H1 (cell line): Measurements from ENCODE around the gene MUSTN1. TPM values are rescaled to one million over a fixed set of nuclear protein-coding genes. Genes with fewer than 3 reads are reported as not detected.

Experiments
- CTCF ChIA-PET: fragments of 300-600 bp; sonication (Branson Sonifier 250); formaldehyde crosslinking; loops from one replicate; lab custom pipeline; 2021; ENCODE audit not compliant: partially characterized antibody; lab: Charles Lee
- POLR2A ChIA-PET: fragments of 300-600 bp; sonication (Branson Sonifier 250); formaldehyde crosslinking; loops from one replicate; lab custom pipeline; 2021; ENCODE audit warnings: inconsistent platforms; ENCODE audit not compliant: partially characterized antibody; lab: Charles Lee
- DNase-seq, 2 experiments: peaks; one replicate each; pipeline versions ENCODE4 v3.0.0 to v3.0.0-alpha.2; 2010 to 2022; ENCODE audit warnings: low spot score in 2 of 2, low read depth in 1 of 2, mixed read lengths in 1 of 2
- FAIRE-seq: peaks from 2 replicates; lab custom pipeline; 2011; peaks lifted over from hg19 to GRCh38; lab: Jason Lieb, UNC
- H2AFZ ChIP-seq: 2 replicates; pipeline ENCODE4 v1.8.1; 2012; ENCODE audit warnings: low read length, inconsistent platforms
- H2AK5ac ChIP-seq: 2 replicates; pipeline ENCODE4 v1.6.1; 2013; ENCODE audit warnings: low read depth, low read length
- H2BK120ac ChIP-seq: replicated peaks from 2 replicates; pipeline ENCODE3; 2013; ENCODE audit warnings: low read depth, low read length, inconsistent platforms
- H2BK12ac ChIP-seq: 2 replicates; pipeline ENCODE4 v1.6.1; 2013; ENCODE audit warnings: low read depth, low read length
- H2BK15ac ChIP-seq: 2 replicates; pipeline ENCODE4 v1.6.1; 2013; ENCODE audit warnings: low read length
- H2BK20ac ChIP-seq: 2 replicates; pipeline ENCODE4 v1.6.1; 2013; ENCODE audit warnings: low read length
- H2BK5ac ChIP-seq: 2 replicates; pipeline ENCODE4 v1.6.1; 2013; ENCODE audit warnings: low read depth, low read length
- H3K14ac ChIP-seq: 2 replicates; pipeline ENCODE4 v1.6.1; 2013; ENCODE audit warnings: inconsistent platforms; ENCODE audit not compliant: insufficient read length
- H3K18ac ChIP-seq: 2 replicates; pipeline ENCODE4 v1.6.1; 2013; ENCODE audit warnings: low read length; ENCODE audit errors: extremely low read depth
- H3K23ac ChIP-seq: 2 replicates; pipeline ENCODE4 v1.6.1; 2013; ENCODE audit warnings: inconsistent platforms; ENCODE audit not compliant: insufficient read length
- H3K23me2 ChIP-seq: 2 replicates; pipeline ENCODE4 v1.6.1; 2013; ENCODE audit warnings: low read depth, low read length
- H3K27ac ChIP-seq: 2 replicates; pipeline ENCODE4 v1.6.1; 2011; ENCODE audit warnings: low read depth, low read length, inconsistent platforms
- H3K27me3 ChIP-seq, 4 experiments: replicated peaks in 1 of 4; 1 replicate in 1 of 4; 2 replicates in 3 of 4; pipeline versions ENCODE4 v1.6.1 to v1.8.1; 2011 to 2013; ENCODE audit warnings: low read length in 3 of 4, mild to moderate bottlenecking in 3 of 4, inconsistent platforms in 2 of 4, mixed read lengths in 2 of 4, moderate library complexity in 1 of 4; ENCODE audit not compliant: control insufficient read depth in 3 of 4, insufficient read depth in 3 of 4; ENCODE audit errors: extremely low read depth in 1 of 4
- H3K36me3 ChIP-seq, 4 experiments: 2 replicates each; pipeline versions ENCODE4 v1.6.1 to v1.8.1; 2011 to 2013; ENCODE audit warnings: mild to moderate bottlenecking in 4 of 4, low read length in 3 of 4, moderate library complexity in 2 of 4, control low read depth in 1 of 4, inconsistent platforms in 1 of 4; ENCODE audit not compliant: insufficient read depth in 4 of 4, control insufficient read depth in 2 of 4
- H3K4ac ChIP-seq: replicated peaks from 2 replicates; pipeline ENCODE3; 2013; ENCODE audit warnings: low read length, low read depth, mixed read lengths, inconsistent platforms; ENCODE audit not compliant: insufficient read length
- H3K4me1 ChIP-seq, 4 experiments: replicated peaks in 1 of 4; 1 replicate in 1 of 4; 2 replicates in 3 of 4; pipeline versions ENCODE4 v1.6.1 to v1.8.1; 2011 to 2013; ENCODE audit warnings: low read length in 3 of 4, inconsistent platforms in 2 of 4, mixed read lengths in 1 of 4; ENCODE audit not compliant: insufficient read depth in 4 of 4, control insufficient read depth in 3 of 4
- H3K4me2 ChIP-seq, 2 experiments: 2 replicates each; pipeline versions ENCODE4 v1.6.1 to v1.8.1; 2011 to 2013; ENCODE audit warnings: low read depth in 2 of 2, low read length in 2 of 2, control low read depth in 1 of 2, inconsistent platforms in 1 of 2, mild to moderate bottlenecking in 1 of 2; ENCODE audit not compliant: insufficient read depth in 1 of 2
- H3K4me3 ChIP-seq, 4 experiments: fragments of 200-600, 300-600 bp in 1 of 4; sonication (generic), shearing (Covaris generic), sonication (Bioruptor Twin) in 1 of 4; 2 replicates each; pipeline versions ENCODE4 v1.5.1 to v1.8.1; 2011 to 2016; ENCODE audit warnings: low read length in 4 of 4, low read depth in 3 of 4, control low read depth in 2 of 4, inconsistent platforms in 2 of 4, mild to moderate bottlenecking in 2 of 4, mixed read lengths in 1 of 4, moderate library complexity in 1 of 4; ENCODE audit not compliant: insufficient read depth in 2 of 4; ENCODE audit errors: extremely low read depth in 1 of 4
- H3K56ac ChIP-seq: replicated peaks from 2 replicates; pipeline ENCODE3; 2013; ENCODE audit warnings: low read depth, mild to moderate bottlenecking, mixed read lengths, low read length, inconsistent platforms; ENCODE audit not compliant: insufficient read length
- H3K79me1 ChIP-seq: 2 replicates; pipeline ENCODE4 v1.6.1; 2013; ENCODE audit warnings: low read depth, low read length, control low read depth
- H3K79me2 ChIP-seq, 2 experiments: 2 replicates each; pipeline versions ENCODE4 v1.6.1 to v1.8.1; 2012 to 2013; ENCODE audit warnings: low read length in 2 of 2, mild to moderate bottlenecking in 2 of 2, inconsistent platforms in 1 of 2; ENCODE audit not compliant: insufficient read depth in 2 of 2, control insufficient read depth in 1 of 2
- H3K9ac ChIP-seq, 4 experiments: replicated peaks in 1 of 4; 1 replicate in 1 of 4; 2 replicates in 3 of 4; pipeline versions ENCODE4 v1.6.1 to v1.8.1; 2011 to 2013; ENCODE audit warnings: low read depth in 3 of 4, low read length in 3 of 4, control low read depth in 2 of 4, mild to moderate bottlenecking in 2 of 4, moderate library complexity in 2 of 4, inconsistent platforms in 1 of 4; ENCODE audit errors: extremely low read depth in 1 of 4
- H3K9me3 ChIP-seq, 2 experiments: 2 replicates each; pipeline versions ENCODE4 v1.6.1 to v1.8.1; 2012 to 2013; ENCODE audit warnings: mild to moderate bottlenecking in 2 of 2, moderate library complexity in 2 of 2, control low read depth in 1 of 2, inconsistent platforms in 1 of 2, low read depth in 1 of 2, low read length in 1 of 2, mixed read lengths in 1 of 2; ENCODE audit not compliant: insufficient read depth in 2 of 2
- H4K20me1 ChIP-seq, 2 experiments: replicated peaks in 1 of 2; 2 replicates each; pipeline versions ENCODE3 to v1.8.1; 2011 to 2013; ENCODE audit warnings: inconsistent platforms in 2 of 2, low read length in 2 of 2, mild to moderate bottlenecking in 1 of 2; ENCODE audit not compliant: insufficient read depth in 2 of 2, control insufficient read depth in 1 of 2
- H4K5ac ChIP-seq: 2 replicates; pipeline ENCODE4 v1.6.1; 2013; ENCODE audit warnings: low read length, low read depth, mixed read lengths, inconsistent platforms; ENCODE audit not compliant: insufficient read length
- H4K8ac ChIP-seq: 2 replicates; pipeline ENCODE4 v1.8.0; 2013; ENCODE audit warnings: mild to moderate bottlenecking, moderate library complexity, low read length, inconsistent platforms; ENCODE audit not compliant: insufficient read depth; ENCODE audit errors: extremely low read depth
- H4K91ac ChIP-seq: replicated peaks from 2 replicates; pipeline ENCODE3; 2013; ENCODE audit warnings: low read length, mixed read lengths, inconsistent platforms; ENCODE audit not compliant: insufficient read length
- CHD1 ChIP-seq: IDR thresholded peaks from 2 replicates; pipeline ENCODE4 v1.6.1; 2012; ENCODE audit warnings: low read depth, low read length, improper control_type of control experiment
- EP300 ChIP-seq, 2 experiments: IDR thresholded peaks; 1 replicate in 1 of 2; 2 replicates in 1 of 2; pipeline ENCODE4 v1.6.1; 2011 to 2012; ENCODE audit warnings: low read depth in 2 of 2, low read length in 2 of 2, mild to moderate bottlenecking in 2 of 2, borderline replicate concordance in 1 of 2, inconsistent platforms in 1 of 2, moderate library complexity in 1 of 2
- SRF ChIP-seq: IDR thresholded peaks from 2 replicates; pipeline ENCODE4 v1.6.1; 2011; ENCODE audit warnings: mild to moderate bottlenecking, low read depth, low read length, moderate library complexity
- WGBS, 2 experiments: shearing (Covaris generic) in 1 of 2; methylation state at CpG; one replicate each; pipeline versions ENCODE4 v1.1.6 to v1.1.7; 2013 to 2015; ENCODE audit warnings: low lambda C conversion rate in 2 of 2, mixed read lengths in 2 of 2, inconsistent platforms in 1 of 2, low coverage in 1 of 2, missing lambda C conversion rate in 1 of 2; ENCODE audit not compliant: insufficient replicate concordance in 2 of 2, insufficient coverage in 1 of 2, insufficient read length in 1 of 2; ENCODE audit errors: extremely low coverage in 1 of 2, missing lambda C conversion rate in 1 of 2; 5-methylcytosine and 5-hydroxymethylcytosine counted together
- polyA plus RNA-seq, 7 experiments: library from polyadenylated mRNA; depleted of rRNA in 3 of 7; stranded (reverse) in 5 of 7; unstranded in 2 of 7; fragments of >200 nt in 5 of 7; fragments of 200-250 nt in 2 of 7; gene quantifications; 1 replicate in 5 of 7; 2 replicates in 1 of 7; 4 replicates in 1 of 7; pipeline versions ENCODE4 v1.2.1 to v1.2.3, GENCODE V29; 2011 to 2013; ENCODE audit warnings: missing spikeins in 2 of 7, mixed read lengths in 2 of 7
- total RNA-seq: library from RNA; stranded (reverse); fragmentation: NEBNext Ultra II Directional; extraction: Animal tissue kit (Norgen Biotek cat#: 25700); gene quantifications from 2 replicates; pipeline ENCODE4 v1.2.1, GENCODE V29; 2021

The MUSTN1 gene
- total and polyA plus RNA-seq, 2 of the 8 experiments (the other 6 are each of a cell fraction or from before 2014, with no cell fraction given), result 1.1 to 2.4 TPM

GRCh38 chr3:52877085-52877484 lies 42.3 kb upstream of the MUSTN1 start:
- H3K27ac ChIP-seq, result no peak overlapping the region
- DNase-seq (no peak), FAIRE-seq (no peak)
- no peak overlapping the region for H4K8ac ChIP-seq
- peaks cover 0 to 17% of the 10 kb centered on the region in 2 experiments; a peak in 2 of 4 replicates for H3K79me2 ChIP-seq
- H3K9ac ChIP-seq, result no peak overlapping the region
- H3K23ac ChIP-seq, result no peak overlapping the region
- H2BK5ac ChIP-seq, result no peak overlapping the region
- no peak overlapping the region for H3K56ac ChIP-seq
- H2BK120ac ChIP-seq, result no peak overlapping the region
- H3K79me1 ChIP-seq, result peaks cover 6% of the 10 kb centered on the region
- H3K14ac ChIP-seq, result no peak overlapping the region
- H3K36me3 ChIP-seq, result no peaks in the 10 kb centered on the region
- no peak overlapping the region for H3K18ac ChIP-seq
- no peaks in the 10 kb centered on the region for H3K23me2 ChIP-seq
- H2AFZ ChIP-seq, result no peak overlapping the region
- H3K9me3 ChIP-seq, result no peaks in the 10 kb centered on the region
- H2BK12ac ChIP-seq, result no peak overlapping the region
- H4K20me1 ChIP-seq, result peaks cover 0 to 9% of the 10 kb centered on the region in 2 experiments
- ChIA-PET CTCF (interaction anchor here (0.9 kb wide), 2 partner anchors 26 to 38 kb away, joined by 3 to 4 read pairs; no protein-coding TSS in a partner anchor), POLR2A (no interaction called here)
- H3K27me3 ChIP-seq, result no peaks in the 10 kb centered on the region
- no peak overlapping the region for H2BK20ac ChIP-seq
- H3K4me3 ChIP-seq, result no peak overlapping the region
- H2BK15ac ChIP-seq, result no peak overlapping the region
- 96% methylated on average over 3 of the region's 3 CpGs; no CpG with 5 or more reads in 1 of the 2 experiments for WGBS, 2 experiments
- H3K4ac ChIP-seq, result no peak overlapping the region
- no peak overlapping the region for H4K5ac ChIP-seq
- no peak overlapping the region for H4K91ac ChIP-seq
- H3K4me2 ChIP-seq, result no peak overlapping the region
- no peak overlapping the region for H2AK5ac ChIP-seq
- peaks cover 0 to 9% (median 3%) of the 10 kb centered on the region in 4 experiments; a peak in 5 of 7 replicates for H3K4me1 ChIP-seq
- TF ChIP-seq CHD1 (no peak), SRF (no peak), EP300 (IDR thresholded peaks at IDR 0.05; ENCODE audit: borderline replicate concordance in 1 of 2, low read depth in 2 of 2, low read length in 2 of 2) (no peak)
